ENCODE data around the gene TBC1D8. TPM values are rescaled to one million over a fixed set of nuclear protein-coding genes. Genes with fewer than 3 reads are reported as not detected.
"Not testable (repeated sequence)": the region's sequence is repeated elsewhere in the genome, so short reads cannot be mapped to it uniquely, and the experiment has no call there.

The TBC1D8 gene
- 16.1 TPM for total RNA-seq (ENCODE audit: insufficient read depth, low replicate concordance)

DNA sequence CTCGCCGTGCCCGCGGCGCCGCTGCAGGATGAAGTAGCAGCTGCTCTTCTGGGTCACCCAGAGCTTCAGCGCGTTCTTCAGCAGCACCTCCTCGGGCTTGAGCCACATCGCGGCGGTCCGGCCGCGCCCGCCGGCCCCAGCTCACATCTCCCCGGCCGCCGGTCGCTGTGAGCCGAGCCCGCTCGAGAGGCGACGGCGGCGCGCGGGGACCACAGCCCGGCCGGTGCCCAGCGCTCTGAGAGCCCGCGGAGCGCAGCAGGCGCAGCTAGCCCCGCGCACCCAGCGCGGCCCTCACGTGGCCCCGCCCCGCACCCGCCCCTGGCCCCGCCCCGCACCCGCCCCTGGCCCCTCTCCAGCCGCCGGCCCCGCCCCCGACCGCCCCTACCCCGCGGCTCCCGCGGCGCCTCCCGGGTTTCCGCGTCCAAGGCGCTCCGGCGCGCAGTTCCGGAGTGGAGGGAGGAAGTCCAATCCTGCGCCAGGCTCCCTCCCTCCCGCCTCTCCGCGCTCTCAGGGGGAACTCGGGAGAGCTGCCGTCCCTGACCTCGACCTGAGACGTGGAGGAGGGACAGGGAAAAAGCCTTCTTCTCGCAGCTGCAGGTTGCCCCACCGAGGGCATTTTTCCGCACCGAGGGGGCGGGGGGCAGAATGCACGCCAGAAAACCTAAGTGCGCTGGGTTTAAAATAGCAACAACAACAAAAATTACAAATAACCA is at the start of gene TBC1D8:
TSS of gene TBC1D8 (minus strand) at position 237 of the 713 bp plus-strand sequence. CDS start at position 108, 129 bp downstream.
- peak; percentile 90 for DNase-seq (ENCODE audit: low spot score)

DNA sequence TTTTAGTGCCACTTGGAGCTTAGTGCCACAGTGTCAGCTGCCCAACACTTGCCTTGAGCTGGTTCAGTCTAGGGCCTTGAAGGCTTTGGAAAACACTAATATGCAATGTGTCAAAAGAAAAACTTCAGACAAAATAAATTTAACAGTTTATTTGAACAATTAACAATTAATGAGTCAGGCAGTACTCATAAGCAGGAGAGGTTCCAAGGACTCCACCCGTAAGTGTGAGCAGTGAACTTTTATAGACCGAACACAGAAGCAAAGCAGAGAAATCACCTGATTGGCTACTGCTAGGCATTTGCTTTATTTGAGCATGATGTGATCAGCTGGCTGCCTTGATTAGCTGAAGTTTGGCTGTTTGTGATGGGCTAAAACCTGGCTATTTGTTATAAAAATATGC is 49.5 kb upstream of the TBC1D8 start:
- DNase-seq (ENCODE audit: low spot score), result no peak

DNA sequence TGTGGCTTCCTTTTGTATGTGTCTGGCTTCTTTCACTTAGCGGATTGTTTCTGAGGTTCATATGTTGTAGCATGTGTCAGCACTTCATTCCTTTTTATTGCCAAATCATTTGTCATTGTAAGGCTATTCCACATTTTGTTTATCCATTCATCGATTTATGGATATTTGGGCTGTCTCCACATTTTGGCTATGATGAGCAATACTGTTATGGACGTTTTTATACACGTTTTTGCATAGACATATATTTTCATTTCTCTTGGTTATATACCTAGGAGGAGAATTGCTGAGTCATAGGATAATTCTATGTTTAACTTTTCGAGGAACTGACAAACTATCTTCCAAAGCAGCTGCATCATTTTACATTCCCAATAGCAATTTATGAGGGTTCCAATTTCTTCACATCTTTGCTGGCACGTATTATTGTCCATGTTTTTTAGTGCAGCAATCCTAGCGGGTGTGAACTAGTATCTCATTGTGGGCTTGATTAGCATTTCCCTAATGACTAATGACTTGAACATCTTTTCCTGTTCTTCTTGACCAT is 48.1 kb upstream of the TBC1D8 start:
- no peak for DNase-seq (ENCODE audit: low spot score)

DNA sequence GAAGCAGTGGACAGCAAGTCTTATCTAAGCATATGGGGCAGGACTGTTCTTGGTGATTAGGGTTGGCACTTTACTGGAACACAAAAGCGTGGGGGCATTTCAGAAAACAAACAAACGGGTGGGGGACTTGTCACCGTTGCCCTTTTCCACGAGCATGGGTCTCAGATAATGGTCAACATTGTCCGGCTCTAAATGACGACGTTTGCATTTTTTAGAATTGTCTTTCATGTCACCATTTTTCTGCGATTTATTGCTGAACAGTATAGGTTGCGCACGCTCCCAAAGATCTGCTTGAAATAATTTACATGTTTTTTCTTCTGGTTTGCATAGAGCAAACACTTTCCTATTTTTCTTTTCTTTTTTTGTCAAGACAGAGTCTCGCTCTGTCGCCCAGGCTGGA is 46.6 kb upstream of the TBC1D8 start:
- DNase-seq (ENCODE audit: low spot score), result no peak

DNA sequence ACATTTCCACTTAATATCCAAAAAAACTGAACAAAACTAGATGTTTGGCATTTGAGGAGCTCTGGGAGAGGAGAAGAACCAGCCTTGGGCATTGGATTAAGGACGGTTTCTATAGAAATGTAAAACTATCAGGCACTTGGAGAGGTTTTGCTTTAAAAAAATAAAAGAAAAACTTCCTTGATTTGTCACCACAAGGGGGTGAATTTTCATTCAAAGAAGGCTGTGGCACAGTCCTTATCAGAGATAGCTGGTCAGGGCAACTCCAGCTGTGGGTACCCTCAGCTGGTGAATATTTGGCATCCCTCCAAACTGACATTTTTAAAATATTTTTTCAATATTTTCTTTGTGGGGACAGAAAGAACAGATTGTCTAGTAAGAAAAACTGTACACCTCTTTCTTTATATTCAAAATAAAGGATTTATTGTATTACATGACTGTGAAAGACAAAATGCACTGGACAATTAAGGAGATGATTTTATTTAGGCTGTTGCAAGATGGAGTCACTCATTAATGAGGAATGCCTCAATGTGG is 46.1 kb upstream of the TBC1D8 start:
- DNase-seq (ENCODE audit: low spot score), result no peak

DNA sequence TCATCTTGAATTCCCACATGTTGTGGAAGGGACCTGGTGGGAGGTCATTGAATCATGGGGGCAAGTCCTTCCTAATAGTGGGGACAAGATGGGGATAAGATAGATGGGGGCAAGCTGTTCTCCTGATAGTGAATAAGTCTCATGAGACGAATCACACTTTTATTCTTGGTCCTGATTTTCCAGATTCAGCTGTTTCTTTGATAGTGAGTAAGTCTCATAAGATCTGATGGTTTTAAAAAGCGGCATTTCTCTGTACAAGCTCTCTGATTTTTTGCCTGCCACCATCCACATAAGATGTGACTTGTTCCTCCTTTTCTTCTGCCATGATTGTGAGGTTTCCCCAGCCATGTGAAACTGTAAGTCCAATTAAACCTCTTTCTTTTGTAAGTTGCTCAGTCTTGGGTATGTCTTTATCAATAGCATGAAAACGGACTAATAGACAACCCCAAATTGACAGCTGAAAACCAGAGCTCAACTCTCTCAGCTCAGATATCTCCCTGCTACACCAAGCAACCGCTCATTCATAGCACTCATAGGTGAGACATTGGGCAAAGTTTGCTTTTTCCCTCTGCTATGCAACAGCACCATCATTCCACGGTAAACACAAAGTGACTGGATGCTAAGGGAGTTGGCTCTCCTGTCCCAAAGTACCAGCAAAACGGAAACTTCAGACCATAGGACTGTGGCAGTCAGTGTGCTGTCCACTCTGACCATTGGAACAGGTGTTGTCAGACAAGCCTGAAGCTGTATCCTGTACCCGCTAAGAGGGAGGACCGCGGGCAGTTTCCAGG is 44.9 kb upstream of the TBC1D8 start:
- DNase-seq (ENCODE audit: low spot score), result no peak

DNA sequence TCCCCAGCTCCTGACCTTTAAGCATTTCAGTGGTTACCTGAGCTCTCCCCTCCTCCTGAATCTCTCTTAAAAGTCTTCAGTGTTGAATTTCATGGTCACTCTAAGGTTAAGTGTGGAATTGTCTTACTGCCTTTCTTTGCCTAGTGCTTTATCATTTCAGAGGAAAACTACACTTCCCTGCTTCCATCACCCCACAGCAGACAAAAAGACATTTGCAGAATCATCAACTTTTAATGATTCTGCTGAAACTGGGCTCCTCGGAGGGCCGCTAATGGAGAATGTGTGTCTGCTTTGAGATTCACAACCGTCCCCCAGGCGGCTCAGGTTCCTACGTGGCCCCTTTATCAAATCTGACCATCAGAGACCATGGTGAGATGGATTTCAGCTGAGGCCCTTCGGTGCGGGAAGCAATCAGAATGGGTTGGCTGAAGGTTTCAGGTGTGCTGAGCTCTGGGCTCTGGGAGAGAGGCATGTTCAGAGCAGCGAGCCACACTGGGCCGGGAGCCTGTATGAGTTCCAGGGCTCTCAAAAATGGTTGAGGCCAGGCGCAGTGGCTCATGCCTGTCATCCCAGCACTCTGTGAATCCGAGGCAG is 41.9 kb upstream of the TBC1D8 start:
- DNase-seq (ENCODE audit: low spot score), result no peak

DNA sequence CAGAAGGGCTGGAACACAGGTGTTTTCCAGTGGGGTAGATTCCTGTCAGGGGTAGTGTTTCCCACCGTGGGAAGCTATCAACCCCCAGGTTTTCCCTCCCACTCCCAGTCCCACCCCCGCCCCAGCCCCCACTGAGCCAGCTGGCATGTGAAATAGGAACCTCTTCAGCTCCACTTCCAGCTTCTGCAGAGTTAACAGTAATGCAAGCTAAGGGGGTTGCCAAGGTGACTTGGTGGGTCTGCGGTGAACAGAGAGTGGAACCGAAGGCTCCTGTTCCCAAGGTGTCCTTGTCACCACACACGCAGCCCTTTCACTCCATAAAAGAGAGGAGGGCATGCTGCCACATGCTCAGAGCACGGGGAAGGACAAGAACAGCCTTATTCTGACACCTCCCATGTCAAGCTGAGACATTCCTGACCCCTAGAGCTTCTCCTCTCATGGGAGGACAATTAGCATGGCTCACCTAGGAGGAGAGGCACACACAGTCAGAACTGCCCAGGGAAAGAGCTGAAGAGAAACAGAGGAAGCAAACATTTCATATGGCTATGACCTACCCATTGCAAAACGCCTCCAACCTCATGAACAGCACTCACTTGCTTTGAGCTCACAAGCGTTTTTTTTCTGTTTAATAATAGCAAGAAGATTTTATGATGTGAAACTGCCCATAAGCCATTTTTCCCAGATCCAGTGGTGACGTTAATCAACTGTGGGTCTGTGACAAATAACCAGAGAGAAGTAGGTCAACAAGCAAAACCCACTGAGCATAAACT is 39.8 kb upstream of the TBC1D8 start:
- DNase-seq (ENCODE audit: low spot score), result peak; percentile 21

DNA sequence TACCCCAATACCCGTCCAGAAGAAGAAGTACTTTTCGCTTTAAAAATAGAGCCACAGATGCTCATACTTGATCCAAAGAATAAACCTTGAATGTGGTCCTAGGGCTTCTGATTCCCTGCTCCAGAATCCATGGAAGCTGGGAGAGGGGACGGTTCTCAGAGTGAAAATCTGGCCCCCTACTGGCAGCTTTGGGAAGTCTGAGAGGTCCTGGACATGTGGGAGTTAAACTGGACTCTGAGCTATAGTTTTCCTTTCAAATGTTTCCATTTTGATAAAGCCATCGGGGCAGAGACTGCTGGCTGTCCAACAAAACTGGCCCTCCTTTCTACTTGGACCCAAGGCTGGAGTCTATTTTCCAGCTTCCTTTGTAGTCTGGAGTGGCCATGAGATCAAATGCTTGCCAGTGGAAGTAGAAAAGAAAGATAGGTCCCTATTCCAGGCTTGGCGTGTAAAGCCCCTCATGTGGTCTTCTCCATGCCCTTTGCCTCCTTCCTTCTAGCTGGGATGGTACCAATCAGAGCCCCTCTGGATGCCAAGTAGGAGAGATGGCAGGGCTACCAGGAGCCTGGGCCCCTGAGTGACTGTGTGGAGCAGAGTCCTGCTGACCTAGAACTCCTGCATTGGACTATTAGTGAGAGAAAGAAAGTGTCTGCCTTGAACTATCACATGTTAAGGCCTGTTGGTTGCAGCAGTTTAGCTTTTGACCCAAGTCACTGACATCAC is 37.7 kb upstream of the TBC1D8 start:
- no peak for DNase-seq (ENCODE audit: low spot score)

DNA sequence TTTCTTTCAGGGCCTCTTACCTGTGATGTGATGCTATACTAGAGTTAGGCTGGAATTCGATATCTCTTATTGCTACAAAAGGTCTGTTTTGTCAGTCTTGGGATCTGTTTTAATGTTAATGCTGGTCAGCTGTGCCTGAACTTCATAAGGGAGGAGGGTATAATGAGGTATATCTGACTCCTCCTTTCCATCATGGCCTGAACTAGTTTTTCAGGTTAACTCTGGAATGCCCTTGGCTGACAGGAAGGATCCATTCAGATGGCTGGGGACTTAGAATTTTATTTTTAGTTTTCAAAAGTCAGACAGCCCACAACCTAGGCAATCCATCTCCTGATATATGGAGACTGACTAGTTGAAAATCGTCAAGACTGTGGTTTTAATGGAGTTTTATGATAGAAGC is 35.9 kb upstream of the TBC1D8 start:
- DNase-seq (ENCODE audit: low spot score), result peak; percentile 42

DNA sequence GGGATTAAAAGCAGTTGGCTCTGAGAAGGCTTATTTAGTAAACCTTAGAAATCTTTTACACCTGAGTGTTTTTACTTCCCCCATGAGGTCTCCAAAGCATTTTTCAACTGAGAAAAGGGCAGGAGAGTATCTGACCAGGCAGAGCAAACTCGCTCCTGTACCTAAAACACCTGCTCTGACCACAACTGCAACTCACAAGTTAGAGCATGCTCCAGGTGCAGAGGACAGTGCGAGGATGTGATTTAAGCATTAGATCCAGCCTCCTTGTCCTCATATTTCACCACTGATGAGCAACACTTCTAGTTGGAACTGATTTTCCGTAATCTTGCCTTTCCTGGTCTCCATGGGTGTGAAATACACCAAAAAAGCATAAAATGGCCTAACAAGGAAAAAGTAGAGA is 34.5 kb upstream of the TBC1D8 start:
- DNase-seq (ENCODE audit: low spot score), result peak; percentile 21

DNA sequence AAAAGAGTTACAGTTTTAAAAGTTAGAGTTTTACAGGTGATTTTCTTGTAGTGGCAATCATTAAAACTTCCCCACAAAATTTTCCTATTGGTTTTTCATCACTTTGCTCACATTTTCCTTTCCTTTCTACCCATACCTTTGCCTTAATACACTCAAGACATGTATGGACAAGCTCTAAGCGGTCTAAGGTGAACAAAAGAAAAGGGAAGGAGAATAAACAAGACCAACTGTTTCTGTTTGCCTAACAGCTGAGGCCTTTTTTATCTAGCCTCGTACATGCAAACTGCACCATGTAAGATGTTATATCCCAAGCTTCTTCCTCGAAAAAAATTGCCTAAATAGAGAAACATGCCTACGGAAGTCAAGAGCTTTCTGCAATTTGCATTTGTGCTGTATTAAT is 33.9 kb upstream of the TBC1D8 start:
- DNase-seq (ENCODE audit: low spot score), result peak; percentile 17

DNA sequence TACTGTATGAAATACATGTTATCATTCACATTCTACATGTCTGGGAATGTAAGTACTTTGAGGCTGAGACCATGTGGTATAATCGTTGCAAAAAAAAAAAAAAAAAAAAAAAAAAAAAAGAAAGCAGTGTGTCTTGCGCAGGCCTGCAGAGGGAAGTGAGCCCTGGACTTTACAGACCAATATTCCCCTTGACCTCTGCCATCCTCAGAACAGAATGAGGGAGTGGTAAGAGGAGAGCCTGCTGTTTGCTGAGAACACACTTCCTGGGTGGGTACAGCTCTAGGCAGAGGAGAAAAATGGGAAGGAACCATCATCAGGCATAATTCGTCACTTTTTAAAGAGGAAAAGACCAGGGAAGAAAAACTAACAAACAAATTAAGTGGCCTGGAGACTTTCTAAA is 28.8 kb upstream of the TBC1D8 start:
- DNase-seq (ENCODE audit: low spot score), result peak; percentile 21

DNA sequence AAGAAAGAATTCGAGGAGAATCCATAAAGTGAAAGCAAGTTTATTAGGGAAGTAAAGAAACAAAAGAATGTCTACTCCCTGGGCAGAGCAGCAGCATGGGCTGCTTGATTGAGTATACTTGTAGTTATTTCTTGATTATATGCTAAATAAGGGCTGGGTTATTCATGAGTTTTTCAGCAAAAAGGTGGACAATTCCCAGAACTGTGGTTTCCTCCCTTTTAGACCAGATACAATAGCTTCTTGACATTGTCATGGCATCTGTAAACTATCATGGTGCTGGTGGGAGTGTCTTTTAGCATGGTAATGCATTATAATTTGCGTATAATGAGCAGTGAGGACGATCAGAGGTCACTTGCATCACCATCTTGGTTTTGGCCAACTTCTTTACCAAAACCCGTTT is 25.6 kb upstream of the TBC1D8 start:
- no peak for DNase-seq (ENCODE audit: low spot score)

DNA sequence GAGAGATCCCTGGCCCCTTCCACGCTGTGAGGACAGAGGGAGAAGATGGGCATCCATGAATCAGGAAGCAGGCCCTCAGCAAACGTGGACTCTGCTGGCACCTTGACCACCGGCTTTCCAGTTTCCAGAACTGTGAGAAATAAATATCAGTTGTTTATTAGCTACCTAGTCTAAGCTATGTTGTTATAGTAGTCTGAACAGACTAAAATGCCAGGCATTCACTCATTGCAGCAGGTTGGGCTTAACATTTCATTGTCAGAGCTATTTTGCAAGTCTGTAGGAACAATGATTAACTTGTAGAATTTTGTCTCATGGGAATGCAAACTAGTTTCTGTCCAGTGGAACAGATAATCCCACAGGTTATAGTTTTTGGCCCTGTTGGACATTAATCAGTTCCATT is 24.8 kb upstream of the TBC1D8 start:
- no peak for DNase-seq (ENCODE audit: low spot score)

DNA sequence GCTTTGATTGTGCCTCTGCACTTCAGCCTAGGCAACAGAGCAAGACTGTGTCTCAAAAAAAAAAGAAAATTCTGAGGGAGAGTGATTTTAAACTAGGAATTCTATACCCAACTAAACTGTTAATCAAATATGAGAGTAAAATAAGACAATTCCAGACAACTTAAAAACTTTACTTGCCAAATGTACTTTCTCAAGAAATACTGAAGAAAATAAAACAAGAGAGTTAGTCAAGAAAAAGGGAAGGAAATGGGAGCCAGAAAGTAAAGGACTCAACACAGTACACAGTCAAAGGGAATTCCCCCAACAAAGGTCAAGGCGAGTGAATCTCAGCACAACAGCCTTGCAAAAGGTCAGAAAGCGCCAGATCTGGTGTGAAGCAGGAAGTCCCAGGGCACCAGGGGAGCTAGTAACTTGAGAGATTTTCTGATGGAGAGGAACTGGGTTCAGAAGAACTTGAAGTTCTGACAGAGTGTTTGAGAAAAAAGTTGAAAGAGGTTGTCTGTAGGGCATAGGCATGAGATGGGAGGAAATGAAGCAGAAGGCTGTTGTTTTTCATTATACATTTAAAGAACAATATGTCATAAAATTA is 22.6 kb upstream of the TBC1D8 start:
- DNase-seq (ENCODE audit: low spot score), result no peak

DNA sequence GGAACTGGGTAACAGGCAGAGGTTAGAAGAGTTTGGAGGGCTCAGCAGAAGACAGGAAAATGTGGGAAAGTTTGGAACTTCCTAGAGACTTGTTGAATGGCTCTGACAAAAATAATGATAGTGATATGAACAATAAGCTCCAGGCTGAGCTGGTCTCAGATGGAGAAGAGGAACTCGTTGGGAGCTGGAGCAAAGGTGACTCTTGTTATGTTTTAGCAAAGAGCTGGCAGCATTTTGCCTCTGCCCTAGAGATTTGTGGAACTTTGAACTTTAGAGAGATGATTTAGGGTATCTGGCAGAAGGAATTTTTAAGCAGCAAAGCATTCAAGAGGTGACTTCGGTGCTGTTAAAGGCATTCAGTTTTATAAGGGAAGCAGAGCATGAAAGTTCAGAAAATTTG is 18.6 kb upstream of the TBC1D8 start:
- DNase-seq (ENCODE audit: low spot score), result not testable (repeated sequence)

DNA sequence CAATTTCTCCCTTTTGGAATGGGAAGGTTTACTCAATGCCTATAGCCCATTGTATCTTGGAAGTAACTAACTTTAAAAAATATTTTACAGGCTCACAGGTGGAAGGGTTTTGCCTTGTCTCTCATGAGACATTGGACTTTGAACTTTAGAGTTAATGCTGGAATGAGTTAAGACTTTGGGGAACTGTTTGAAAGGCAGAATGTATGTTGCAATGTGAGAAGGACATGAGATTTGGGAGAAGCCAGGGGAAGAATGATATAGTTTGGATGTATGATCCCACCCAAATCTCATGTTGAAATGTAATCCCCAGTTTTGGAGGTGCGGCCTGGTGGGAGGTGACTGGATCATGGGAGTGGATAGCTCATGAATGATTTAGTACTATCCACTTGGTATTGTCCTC is 17.5 kb upstream of the TBC1D8 start:
- no peak for DNase-seq (ENCODE audit: low spot score)

DNA sequence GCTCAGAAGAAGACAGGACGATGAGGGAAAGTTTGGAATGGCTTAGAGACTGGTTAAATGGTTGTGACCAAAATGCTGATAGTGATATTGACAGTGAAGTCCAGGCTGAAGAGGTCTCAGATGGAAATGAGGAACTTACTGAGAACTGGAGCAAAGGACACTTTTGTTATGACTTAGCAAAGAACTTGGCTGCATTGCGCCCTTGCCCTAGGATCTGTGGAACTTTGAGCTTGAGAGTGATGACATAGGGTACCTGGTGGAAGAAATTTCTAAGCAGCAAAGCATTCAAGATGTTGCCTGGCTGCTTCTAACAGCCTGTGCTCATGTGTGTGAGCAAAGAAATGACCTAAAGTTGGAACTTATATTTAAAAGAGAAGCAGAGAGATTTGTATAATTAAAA is 16.4 kb upstream of the TBC1D8 start:
- DNase-seq (ENCODE audit: low spot score), result not testable (repeated sequence)

DNA sequence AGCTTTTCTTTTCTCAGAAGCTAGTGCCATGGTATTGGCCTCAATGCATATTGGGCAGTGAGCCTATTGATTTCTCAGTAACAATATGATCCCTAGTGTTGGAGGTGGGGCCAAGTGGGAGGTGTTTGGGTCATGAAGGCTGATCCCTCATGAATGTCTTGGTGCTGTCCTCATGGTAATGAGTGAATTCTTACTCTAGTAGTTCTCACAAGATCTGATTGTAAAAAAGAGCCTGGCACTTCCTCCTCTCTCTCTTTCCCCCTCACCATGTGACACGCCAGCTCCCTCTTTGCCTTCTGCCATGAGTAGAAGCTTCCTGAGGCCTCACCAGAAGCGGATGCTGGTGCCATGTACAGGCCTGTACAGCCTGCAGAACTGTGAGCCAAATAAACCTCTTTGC is 12.8 kb upstream of the TBC1D8 start:
- no peak for DNase-seq (ENCODE audit: low spot score)
